ENCODE data around the gene SHISA8. TPM values are rescaled to one million over a fixed set of nuclear protein-coding genes. Genes with fewer than 3 reads are reported as not detected.

SHISA8 gene
- total RNA-seq, 2 experiments from 2014 or later: 0.56 to 0.68 TPM

DNA sequence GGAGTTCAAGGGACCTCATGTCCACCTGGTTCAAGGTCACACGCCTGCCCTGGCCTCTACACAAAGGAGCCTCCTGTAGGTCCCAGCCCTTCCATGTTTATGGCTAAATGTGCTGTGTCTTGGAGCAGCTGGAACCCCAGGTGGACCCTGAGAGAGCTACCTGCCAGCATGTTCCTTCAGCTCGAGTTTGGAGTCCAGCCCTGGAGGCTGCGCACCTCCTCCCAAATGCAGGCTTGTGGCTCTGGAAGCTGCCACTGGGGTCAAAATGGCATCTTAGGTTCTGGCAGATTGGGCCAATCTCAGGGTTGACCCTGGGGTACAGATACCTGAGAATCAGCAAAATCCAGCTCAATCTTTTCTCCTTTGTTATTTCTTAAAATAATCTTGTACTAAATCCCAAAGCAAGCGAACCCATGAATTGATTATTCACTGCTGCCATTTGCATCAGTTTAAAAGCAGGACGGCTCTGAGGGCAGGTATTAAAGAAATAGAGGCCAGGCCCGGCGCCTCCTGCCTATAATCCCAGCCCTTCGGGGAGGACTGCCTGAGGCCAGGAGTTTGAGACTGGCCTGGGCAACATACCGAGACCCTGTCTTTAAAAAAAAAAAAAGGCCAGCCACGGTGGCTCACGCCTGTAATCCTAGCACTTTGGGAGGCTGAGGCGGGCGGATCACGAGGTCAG is 8.9 kb upstream of the SHISA8 start:
- peaks cover 18% of the 10 kb centered on the region for H3K27me3 Mint-ChIP-seq
- no peak for DNase-seq
- H3K4me3 Mint-ChIP-seq: no peak overlapping the region
- H3K27ac Mint-ChIP-seq: no peak overlapping the region
- H3K36me3 Mint-ChIP-seq: peaks cover 3% of the 10 kb centered on the region
- peaks cover 25% of the 10 kb centered on the region for H3K4me1 Mint-ChIP-seq
- no peaks in the 10 kb centered on the region for H3K9me3 Mint-ChIP-seq

GRCh38 chr22:41922940-41923594 is 8.2 kb upstream of the SHISA8 start:
- DNase-seq: no peak
- H3K4me3 Mint-ChIP-seq: no peak overlapping the region
- peaks cover 3% of the 10 kb centered on the region for H3K36me3 Mint-ChIP-seq
- H3K4me1 Mint-ChIP-seq: peaks cover 25% of the 10 kb centered on the region
- H3K27me3 Mint-ChIP-seq: peaks cover 18% of the 10 kb centered on the region
- H3K27ac Mint-ChIP-seq: no peak overlapping the region
- no peaks in the 10 kb centered on the region for H3K9me3 Mint-ChIP-seq

DNA sequence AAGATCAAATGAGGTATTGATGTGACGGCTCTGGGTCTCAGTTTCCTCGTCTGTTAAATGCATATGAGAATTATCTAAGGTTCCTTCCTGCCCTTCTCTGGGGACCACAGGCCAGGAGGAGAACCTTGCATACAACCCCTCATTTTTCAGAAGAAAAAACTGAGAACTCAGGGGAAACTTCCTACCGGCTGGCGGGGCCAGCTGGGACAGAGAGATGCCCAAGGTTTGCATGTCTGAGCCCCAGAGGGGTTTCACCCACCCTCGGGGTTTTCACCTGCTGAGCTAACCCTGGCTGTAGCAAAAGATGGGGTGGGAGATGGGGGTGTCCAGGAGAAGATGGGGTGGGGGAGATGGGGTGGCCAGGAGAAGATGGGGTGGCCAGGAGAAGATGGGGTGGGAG is 7.5 kb upstream of the SHISA8 start:
- H3K36me3 Mint-ChIP-seq: peaks cover 3% of the 10 kb centered on the region
- DNase-seq: no peak
- no peak overlapping the region for H3K27ac Mint-ChIP-seq
- H3K4me1 Mint-ChIP-seq: peaks cover 28% of the 10 kb centered on the region
- peaks cover 18% of the 10 kb centered on the region for H3K27me3 Mint-ChIP-seq
- no peaks in the 10 kb centered on the region for H3K9me3 Mint-ChIP-seq
- H3K4me3 Mint-ChIP-seq: no peak overlapping the region

DNA sequence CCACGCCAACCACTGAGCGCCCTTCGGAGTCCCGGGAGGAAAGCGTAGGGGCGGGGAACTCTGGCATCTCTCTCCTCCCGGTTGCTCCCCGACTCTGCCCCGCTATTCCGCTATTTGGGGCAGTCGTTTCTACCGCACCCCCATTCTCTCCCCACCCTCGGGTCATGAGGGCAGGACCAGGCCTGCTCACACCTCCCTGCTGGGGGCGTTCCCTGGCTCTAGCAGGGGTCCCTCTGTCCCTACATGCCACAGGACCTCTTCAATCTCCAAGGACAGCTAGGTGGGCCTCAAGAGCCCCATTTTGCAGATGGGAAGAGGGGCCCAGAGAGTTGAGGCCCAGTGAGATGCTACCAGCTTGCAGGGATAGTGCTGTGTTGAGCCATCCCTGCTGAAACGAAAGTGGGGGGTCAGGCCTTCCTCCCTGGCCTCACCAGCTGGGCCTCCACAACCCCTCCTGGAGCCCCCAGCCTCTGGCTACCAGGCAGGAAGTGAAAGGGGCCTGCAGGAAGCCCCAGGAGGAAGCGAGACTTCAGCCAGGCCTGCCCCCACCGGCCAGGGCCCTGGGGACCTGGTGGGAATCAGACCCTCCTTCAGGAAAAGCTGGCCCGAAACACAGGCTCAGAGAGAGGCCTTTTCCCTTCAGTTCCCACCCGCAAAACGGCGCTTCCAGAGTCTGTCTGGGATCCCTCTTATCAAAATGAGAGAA is 5.5 kb upstream of the SHISA8 start:
- DNase-seq: no peak
- peaks cover 30% of the 10 kb centered on the region for H3K4me1 Mint-ChIP-seq
- H3K4me3 Mint-ChIP-seq: no peak overlapping the region
- H3K27me3 Mint-ChIP-seq: peaks cover 28% of the 10 kb centered on the region
- peaks cover 3% of the 10 kb centered on the region for H3K36me3 Mint-ChIP-seq
- H3K27ac Mint-ChIP-seq: peak overlapping the region; percentile 16
- no peaks in the 10 kb centered on the region for H3K9me3 Mint-ChIP-seq

GRCh38 chr22:41919357-41920224 is 4.7 kb upstream of the SHISA8 start:
- H3K4me3 Mint-ChIP-seq: peak overlapping the region; percentile 65
- peaks cover 26% of the 10 kb centered on the region for H3K27me3 Mint-ChIP-seq
- H3K36me3 Mint-ChIP-seq: no peaks in the 10 kb centered on the region
- DNase-seq: peak; percentile 49
- no peaks in the 10 kb centered on the region for H3K9me3 Mint-ChIP-seq
- peak overlapping the region; percentile 20 for H3K27ac Mint-ChIP-seq
- H3K4me1 Mint-ChIP-seq: peaks cover 26% of the 10 kb centered on the region

- Mint-ChIP-seq H3K27me3 (peaks cover 30% of the 10 kb centered on the region), H3K9me3 (no peaks in the 10 kb centered on the region), H3K4me3 (no peak overlapping the region), H3K27ac (no peak overlapping the region), H3K36me3 (no peaks in the 10 kb centered on the region), H3K4me1 (peaks cover 28% of the 10 kb centered on the region)
- DNase-seq: no peak
Measured at GRCh38 chr22:41917903-41918791, 3.3 kb upstream of the SHISA8 start.

DNA sequence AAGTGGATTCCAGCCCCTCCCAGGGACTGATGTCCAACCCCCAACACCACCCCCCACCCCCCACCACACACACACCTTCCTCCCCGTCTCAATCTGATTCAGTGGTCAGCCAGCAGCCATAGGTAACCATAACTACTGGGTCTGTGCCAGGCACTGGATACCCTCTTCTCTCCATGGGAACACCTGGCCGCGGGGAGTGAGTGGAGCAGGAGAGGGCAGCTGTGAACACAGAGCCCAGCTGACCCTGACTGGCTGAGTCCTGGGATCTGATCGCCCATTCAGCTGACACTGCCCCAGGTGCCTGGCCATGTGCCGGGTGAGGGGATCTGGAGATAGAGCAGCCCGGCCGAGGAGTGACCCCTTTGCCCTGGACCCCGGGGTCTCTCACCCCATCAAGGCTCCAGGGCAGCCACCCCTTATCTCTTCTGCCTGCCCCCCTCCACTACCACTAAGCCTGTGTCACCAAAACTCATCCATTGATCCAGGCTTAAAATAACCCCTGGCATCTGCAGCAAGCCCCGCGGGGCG is 2.6 kb upstream of the SHISA8 start:
- no peaks in the 10 kb centered on the region for H3K9me3 Mint-ChIP-seq
- H3K4me1 Mint-ChIP-seq: peaks cover 28% of the 10 kb centered on the region
- H3K4me3 Mint-ChIP-seq: no peak overlapping the region
- DNase-seq: no peak
- peaks cover 37% of the 10 kb centered on the region for H3K27me3 Mint-ChIP-seq
- H3K27ac Mint-ChIP-seq: no peak overlapping the region
- H3K36me3 Mint-ChIP-seq: no peaks in the 10 kb centered on the region

- no peak overlapping the region for H3K27ac Mint-ChIP-seq
- H3K9me3 Mint-ChIP-seq: no peaks in the 10 kb centered on the region
- H3K4me3 Mint-ChIP-seq: no peak overlapping the region
- peaks cover 43% of the 10 kb centered on the region for H3K27me3 Mint-ChIP-seq
- H3K36me3 Mint-ChIP-seq: no peaks in the 10 kb centered on the region
- peaks cover 28% of the 10 kb centered on the region for H3K4me1 Mint-ChIP-seq
- DNase-seq: no peak
Measured at GRCh38 chr22:41916745-41917358, 2.0 kb upstream of the SHISA8 start.

GRCh38 chr22:41915786-41916493 is 1.1 kb upstream of the SHISA8 start:
- Mint-ChIP-seq H3K36me3 (no peaks in the 10 kb centered on the region), H3K4me3 (no peak overlapping the region), H3K27me3 (peaks cover 51% of the 10 kb centered on the region), H3K4me1 (peaks cover 30% of the 10 kb centered on the region), H3K9me3 (no peaks in the 10 kb centered on the region), H3K27ac (no peak overlapping the region)
- no peak for DNase-seq

DNA sequence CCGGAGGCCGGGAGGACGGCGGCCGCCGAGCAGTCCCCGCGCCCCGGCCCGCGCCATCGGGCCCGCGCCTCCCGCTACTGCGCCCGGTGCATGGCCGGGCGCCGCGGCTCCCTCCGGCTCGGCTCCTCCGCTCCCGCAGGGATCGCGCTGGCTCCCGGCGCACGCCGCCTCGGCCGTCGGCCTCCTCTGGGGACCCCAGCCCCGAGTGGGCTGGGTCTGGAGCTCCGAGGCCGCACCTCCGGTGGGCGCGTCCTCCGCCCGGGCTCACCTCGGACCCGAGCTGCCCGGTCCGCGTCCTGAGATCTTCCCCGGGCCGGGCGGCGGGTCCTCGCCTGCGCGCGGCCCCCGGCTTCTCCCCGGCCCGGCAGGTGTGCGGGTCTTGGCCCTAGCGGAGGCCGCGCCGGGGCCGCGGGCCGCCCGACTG is 251 bp downstream of the SHISA8 start:
- Mint-ChIP-seq H3K27ac (no peak overlapping the region), H3K4me3 (no peak overlapping the region), H3K9me3 (no peaks in the 10 kb centered on the region), H3K4me1 (peaks cover 27% of the 10 kb centered on the region), H3K36me3 (no peaks in the 10 kb centered on the region), H3K27me3 (peaks cover 56% of the 10 kb centered on the region)
- DNase-seq: no peak

DNA sequence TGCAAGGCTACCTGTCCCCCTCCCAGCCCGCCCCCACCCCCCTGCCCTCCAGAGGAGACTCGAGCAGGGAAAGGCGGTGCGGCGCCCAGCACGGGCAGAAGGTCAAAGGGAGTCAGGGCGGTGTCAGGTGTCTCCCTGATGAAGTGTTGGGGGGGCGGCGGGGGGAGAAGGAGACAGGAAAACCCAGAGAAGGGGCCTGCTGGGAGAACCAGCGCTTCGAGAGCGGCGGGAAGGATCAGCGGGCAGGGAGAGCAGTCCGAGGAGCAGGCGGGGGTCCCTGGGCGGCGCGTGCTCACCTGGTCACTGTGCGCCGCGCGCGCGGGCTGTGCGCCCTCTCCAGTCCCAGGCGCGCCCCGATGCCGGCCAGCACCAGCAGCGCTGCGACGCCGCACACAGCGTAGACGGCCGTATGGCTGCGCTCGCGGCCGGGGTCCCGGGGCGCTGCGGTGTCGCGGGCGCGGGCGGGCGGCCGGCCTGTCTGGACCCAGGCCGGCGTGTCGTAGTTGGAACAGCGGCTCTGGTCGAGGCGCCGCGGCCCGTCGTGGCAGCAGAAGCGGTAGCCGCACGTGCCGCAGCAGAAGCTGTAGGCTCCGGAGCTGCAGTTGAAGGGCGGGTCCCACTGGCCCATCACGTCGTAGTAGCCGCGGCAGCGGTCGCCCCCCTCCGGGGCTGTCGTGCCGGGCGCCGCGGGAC is 886 bp downstream of the SHISA8 start:
- DNase-seq: no peak
- peaks cover 61% of the 10 kb centered on the region for H3K27me3 Mint-ChIP-seq
- H3K27ac Mint-ChIP-seq: no peak overlapping the region
- no peak overlapping the region for H3K4me3 Mint-ChIP-seq
- H3K4me1 Mint-ChIP-seq: peaks cover 25% of the 10 kb centered on the region
- H3K36me3 Mint-ChIP-seq: no peaks in the 10 kb centered on the region
- H3K9me3 Mint-ChIP-seq: no peaks in the 10 kb centered on the region

DNA sequence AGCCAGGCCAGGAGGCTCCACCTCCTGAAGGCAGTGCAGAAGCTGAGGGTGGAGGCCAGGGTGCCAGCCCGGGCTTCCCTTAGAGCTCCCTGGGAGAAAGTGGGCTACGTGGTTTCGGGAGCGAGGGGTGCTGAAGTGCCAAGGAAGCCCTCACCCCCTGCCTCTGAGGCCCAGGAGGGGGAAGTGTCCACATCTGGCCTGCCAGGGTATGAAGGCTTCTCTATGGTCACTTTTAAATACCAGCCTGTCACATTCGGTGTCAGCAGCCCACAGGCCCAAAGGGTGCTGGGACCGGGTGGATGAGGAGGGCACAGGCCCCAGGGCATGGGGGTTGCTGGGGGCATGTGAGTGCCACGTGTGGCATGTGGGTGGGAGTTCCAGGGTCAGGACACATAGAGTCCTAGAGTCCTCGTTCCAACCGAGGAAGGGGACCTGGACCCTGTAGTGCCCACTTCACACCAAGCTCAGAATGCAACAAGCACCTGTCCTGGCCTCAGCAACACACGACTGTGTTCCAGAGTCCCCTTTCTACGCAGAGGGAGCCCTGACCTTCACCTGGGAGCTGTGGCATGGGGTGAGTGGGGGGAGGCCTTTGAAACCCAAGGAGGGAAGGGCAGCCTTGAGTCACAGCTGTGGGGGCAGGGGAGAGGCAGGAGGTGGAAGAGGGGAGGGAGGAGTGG is 1.7 kb downstream of the SHISA8 start:
- no peak for DNase-seq
- H3K27ac Mint-ChIP-seq: no peak overlapping the region
- peaks cover 61% of the 10 kb centered on the region for H3K27me3 Mint-ChIP-seq
- no peak overlapping the region for H3K4me3 Mint-ChIP-seq
- peaks cover 25% of the 10 kb centered on the region for H3K4me1 Mint-ChIP-seq
- H3K9me3 Mint-ChIP-seq: no peaks in the 10 kb centered on the region
- H3K36me3 Mint-ChIP-seq: no peaks in the 10 kb centered on the region

Measured in activated naive CD8-positive, alpha-beta T cell treated with anti-CD3 and anti-CD28 coated beads for 36 hours (primary cell).